GM19193 (cell line): ENCODE data around the gene C16orf74.

Experiments used
- POLR2A ChIP-seq: IDR thresholded peaks from 4 replicates; pipeline ENCODE4 v1.6.1; 2011; ENCODE audit not compliant: insufficient read depth, insufficient read length; ENCODE audit errors: extremely low read depth

C16orf74 gene

DNA sequence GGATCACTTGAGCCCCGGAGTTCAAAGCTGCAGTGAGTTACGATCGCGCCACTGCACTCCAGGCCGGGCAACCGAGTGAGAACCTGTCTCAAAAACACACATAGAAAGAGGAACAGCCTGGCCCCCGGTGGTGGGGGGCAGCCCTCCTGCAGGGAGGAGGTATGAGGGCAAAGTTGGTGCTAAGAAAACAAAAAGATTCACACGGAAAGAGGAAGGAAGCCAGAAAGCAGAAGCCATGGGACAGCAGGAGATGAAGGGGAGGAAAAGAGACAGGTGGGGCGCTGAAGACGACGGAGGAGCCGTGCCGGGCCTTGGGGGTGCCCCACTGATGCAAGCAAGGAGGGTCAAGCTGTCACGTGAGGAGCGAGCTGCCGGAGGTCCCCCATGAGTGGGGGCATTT, 8.2 kb upstream of the C16orf74 start:
- TF ChIP-seq POLR2A: no peak

DNA sequence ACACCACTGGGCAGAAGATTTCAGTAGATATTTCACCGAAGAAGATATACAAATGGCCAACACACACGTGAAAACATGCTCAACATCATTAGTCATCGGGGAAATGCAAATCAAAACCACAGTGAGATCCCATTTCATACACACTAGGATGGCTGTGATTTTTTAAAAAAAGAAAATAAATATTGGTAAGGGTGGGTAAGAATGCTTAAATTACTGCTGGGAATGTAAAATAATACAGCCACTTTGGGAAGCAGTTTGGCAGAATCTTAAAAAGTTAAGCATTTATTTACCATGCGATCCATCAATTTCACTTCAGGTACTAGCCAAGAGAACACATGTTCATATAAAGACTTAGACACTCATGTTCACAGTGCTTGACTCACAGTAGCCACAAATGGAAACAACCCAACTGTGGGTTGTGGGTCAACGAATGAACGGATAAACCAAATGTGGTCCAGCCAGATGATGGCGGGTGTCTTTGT, 6.5 kb upstream of the C16orf74 start:
- no peak for TF ChIP-seq POLR2A

DNA sequence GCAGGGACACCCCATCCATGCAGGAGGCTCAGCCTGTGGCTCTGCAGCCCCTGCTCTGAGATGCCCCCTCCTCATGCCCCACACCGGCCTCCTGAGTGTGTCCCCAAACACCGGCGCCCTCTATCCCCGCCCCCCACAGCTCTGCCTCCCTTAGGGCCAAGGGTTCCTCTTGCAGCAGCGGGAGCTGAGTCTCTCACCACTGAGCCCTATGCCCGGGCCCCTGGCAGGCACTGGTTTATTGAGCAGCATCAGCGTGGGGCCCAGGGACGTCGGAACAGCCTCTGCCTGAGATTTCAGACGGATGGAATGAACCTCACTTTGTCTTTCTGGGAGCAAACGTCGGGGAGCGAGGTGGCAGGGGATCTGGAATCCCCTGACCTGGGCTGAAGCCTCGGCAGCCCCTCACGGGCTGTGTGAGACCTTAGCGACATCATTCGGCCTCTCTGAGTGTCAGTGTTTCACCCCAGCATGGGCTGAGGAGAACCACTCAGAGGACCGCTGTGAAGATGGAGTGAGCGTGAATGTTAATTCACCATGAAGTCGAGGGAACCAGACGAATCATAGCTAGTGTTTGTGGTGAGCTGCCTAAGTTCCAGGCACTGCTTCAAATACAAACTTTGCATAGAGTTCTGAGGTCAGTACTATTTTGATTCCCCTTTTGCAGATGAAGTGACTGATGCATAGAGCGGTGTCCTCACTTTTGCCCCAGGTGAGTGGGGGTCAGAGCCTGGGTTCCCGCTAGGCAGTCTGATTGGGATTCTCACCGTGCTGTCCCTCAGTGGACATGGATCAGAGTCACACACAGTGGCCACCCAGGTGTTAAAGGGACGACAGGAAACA, 5.3 kb upstream of the C16orf74 start:
- no peak for TF ChIP-seq POLR2A

DNA sequence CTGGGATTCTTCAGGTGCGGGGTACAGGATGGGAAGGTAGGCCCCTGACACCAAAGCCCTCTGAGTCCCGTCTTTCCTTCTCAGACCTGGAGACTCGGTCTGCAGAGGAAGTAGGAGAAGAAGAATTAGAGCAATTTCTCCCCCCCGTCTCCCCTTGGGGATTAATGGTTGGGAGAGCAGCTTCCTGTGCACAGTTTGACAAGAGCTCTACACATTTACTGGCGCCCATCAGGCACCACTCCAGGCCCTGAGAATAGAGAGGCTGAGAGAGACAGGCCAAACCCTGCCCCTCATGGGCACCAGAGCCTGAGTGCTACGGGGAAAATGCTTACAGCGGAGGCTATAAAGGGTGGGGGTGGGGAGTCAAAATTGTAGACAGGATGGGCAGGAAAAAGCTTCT, 3.5 kb upstream of the C16orf74 start:
- no peak for TF ChIP-seq POLR2A

DNA sequence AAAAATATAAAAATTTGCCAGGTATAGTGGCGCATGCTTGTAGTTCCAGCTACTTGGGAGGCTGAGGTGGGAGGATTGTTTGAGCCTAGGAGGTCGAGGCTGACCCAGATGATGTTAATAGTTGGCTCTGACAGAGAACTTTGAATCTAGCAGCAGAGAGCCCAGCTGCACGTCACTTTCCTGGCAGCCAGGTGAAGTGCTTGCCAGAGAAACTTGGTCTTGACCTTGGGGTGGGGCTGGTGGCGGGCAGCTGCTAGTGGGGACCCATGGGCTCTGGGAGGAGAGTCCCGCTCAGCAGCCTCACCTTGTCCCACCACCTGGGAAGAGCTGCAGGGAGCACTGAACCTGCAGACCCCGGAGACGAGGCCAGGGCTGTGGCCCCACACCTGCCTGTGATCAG, 3.1 kb upstream of the C16orf74 start:
- TF ChIP-seq POLR2A: no peak

DNA sequence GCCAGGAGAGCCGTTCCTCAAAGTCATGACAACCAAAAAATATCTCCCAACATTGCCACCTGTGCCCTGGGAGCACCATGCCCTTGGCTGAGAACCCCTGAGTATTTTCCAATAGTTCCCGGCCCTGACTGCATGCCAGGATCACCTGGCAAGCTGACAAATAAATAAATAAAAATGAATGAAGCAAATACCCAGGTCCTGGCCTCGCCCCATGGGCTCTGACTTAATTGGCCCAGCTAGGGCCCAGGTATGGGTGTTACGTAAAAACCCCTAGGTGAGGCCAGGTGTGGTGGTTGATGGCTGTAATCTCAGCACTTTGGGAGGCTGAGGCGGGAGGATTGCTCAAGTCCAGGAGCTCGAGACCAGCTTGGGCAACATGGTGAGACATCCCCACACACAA, 2.7 kb upstream of the C16orf74 start:
- no peak for TF ChIP-seq POLR2A

DNA sequence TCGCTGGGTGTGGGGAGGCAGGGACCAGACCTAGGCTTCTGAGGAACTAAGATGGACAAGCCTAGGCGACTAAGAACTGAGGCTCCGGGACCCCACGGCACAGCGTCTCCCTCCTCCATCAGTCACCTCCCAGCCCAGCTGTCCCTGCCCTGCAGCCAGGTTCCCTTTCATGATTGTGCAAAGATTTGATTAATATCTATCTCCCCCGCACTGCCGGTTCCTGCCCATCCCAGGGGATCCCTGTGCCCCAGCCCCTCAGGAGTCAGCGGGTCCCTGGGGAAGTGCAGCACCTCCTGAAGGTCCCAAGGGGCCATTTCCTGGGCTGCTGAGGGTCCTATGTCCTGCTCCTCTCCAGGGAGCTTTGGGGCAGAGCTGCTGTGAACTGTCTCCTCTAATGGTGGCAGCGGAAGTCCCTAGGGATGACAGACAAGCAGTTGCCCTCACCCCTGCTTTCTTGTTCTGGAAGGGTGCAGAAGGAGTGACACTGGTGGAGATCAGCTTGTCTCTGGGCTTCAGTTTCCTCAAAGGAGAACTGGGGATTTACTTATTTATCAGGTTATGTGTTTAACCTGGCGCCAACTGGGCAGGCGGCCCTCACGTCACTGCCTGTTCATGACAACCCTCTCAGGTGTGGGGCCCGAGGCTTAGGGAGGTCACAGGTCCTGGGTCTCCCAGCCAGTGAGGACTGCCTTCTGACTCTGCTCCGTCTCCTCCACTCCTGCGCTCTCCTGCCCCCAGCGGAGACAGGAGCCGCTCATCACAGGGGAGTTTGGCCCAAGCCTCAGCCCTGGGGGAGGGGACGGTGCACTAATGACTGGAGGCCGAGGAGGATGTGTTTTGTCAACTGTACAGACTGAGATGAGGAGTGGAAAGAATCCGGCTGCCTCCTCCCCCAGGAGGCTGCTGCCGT, 1.9 kb upstream of the C16orf74 start:
- TF ChIP-seq POLR2A: no peak

DNA sequence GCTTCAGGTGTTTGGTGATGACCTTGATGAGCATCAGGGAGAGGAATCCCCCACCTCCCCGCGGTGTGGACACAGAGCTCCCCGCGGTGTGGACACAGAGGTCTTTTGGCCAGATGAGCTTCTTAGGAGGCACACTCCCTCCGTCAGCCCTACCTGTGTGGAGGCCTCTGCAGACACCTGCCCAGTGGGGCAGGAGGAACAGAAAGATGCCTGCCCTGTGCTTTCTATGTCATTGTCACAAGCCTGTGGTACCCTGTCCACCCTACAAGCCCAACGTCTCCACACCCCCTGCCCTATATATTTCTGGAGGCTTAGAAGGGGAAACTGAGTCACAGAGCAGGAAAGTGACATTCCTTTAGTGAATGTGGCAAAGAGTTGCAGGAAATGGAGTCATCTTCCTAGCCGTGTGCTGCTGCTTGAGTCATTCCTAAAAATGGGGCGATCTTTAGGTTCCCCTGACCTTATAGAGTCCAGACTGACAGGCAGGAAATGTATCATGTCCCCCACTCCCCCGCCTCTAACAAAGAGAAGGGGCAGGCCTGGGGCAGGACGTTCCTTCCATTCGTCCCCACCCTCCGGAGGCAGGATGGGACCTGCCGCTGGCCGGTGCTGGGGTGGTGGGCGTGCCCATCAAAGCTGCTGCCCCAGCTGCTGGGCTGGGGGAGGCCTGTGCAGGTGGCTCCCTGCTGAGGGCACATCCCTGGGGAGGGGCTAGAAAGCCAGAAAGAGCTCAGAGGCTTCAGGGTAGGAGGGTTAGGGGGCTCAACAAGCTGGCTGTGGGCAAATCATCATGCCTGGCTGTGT, 1.0 kb upstream of the C16orf74 start:
- no peak for TF ChIP-seq POLR2A

DNA sequence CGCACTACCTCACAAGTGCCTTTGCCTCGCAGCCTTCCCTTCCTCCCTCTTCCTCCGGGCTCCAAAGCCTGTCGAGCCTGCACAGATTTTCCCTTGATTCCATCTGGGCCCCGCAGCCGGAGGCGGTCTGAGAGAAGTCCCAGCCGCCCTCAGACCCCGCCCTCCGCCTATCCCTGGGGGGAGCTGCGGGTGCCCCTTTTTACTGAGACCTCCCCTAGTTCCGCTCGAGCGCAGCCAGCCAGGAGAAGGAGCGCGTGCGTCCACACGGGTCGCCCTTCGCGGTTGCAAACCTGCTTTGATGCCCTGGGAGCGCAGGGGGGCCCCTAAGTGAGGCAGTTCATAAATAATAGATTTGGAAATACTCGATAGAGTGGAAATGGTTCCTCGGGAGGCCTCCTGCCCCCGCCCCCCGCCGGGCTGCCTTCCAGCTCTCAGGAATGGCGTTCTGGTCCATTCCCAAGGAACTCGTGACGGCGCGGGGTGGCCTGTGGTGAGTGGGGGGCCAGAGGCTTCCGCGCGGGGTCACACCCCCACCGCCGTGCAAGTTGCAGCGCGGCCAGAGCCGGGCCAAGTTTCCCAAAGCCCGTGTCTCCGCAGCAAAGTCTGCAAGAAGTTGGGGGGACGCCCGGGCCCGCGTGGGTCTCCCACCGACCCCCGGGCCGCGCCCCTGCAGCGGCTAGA, 610 bp downstream of the C16orf74 start:
- no peak for TF ChIP-seq POLR2A

DNA sequence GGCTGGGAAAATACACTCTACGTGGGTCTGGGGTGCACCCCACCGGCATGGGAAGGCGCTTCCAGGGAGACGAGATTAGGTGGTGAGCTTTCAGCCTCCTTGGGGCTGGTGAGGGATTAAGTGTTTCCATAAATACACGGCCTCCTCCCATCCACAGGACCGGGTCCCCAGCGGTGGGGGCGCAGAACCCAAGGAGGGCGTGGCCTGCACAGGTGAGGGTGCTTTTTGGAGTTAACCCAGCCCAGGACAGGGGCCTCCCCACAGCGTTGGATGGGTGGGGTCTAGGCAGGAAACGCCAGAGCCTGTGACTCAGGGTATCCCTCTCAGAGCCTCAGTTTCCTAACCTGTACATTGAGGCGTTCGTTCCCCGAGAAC, 1.1 kb downstream of the C16orf74 start:
- no peak for TF ChIP-seq POLR2A

DNA sequence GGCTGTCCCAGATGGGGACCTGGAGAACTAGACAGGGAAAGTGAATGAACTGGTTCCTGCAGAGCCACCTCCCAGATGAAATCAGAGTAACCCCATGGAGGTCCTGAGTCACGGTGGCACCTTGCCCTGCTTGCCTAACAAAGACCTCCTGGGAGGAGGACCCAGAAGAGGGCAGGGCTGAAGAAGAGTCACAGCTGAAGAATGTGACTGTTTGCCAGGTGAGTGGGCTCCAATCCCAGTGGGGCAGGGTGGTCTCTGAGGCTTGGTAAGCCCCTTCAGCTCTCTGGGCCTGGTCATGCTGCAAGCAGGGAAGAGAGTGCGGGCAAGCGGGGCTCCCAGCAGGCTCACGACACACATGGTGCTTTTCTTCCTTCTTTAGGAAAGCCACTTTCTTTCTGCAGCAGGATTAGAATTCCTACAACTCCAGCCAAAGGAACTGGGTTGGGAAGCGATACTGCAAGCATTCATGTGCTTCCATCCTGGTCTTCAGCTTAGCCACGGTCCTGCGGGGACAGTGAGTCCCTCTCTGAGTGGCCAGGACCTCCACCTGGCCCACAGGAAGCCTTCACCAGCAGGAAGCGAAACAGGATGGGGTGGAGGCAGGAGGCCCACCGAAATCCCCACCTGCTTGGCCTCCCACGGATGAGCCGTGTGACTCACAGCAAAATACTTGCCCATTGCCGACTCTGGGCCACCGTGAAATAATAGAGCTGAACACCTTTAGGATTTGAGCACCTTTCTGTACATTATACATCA, 4.3 kb downstream of the C16orf74 start:
- TF ChIP-seq POLR2A: no peak

DNA sequence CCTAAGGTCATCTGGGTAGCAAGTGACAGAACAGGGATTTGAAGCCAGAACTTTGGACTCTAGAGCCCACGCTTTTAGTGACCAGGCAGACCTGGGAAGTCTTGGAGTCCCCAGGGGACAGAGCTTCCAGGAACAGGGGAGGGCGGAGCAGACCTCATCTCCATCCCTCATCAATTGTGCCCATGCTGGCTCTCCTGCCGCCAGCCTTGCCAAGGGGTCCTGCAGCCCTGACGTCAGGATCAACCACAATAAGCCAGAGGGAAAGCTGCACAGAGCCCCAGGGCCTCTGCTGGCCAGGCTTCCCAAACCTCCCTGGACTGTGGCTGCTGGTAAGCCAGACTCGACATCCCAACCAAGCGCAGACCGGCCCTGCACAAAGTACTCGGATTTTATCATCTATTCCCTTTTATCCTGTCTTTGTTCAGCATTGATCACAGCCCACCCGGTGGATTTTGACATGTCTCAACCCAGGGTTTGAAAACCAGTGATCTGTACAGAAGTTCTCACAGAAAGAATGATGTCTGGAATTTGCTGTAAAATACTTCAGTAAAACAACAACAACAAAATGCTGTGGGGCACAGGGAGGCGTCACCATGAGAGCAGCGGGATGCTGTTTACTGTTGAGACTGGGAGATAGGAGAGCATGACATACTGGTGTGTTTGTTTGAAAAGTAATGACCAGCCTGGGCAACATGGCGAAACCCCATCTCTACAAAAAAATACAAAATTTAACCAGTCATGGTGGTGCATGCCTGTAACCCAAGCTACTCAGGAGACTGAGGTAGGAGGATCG, 11.8 kb downstream of the C16orf74 start:
- no peak for TF ChIP-seq POLR2A

DNA sequence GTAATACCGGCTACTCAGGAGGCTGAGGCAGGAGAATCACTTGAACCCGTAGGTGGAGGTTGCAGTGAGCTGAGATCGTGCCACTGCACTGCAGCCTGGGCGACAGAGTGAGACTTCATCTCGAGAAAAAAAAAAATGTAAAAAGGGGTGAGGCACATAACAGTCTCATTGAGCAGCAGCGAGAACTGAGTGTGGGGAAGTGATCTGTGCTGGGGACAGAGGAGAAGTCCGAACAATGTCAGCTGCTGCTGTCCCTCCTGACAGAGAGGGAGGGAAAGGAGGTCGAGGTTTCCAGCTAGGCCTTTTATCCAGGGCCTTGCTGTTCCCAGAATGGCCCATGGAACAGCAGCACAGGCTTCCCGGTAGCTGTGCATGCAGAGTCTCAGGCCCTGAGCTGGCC, 14.0 kb downstream of the C16orf74 start:
- no peak for TF ChIP-seq POLR2A
